Measurements from ENCODE around the gene MRPL52. TPM values are rescaled to one million over a fixed set of nuclear protein-coding genes. Genes with fewer than 3 reads are reported as not detected.

Gene MRPL52
- total RNA-seq, 1 donor from 2014 or later: 182 TPM

DNA sequence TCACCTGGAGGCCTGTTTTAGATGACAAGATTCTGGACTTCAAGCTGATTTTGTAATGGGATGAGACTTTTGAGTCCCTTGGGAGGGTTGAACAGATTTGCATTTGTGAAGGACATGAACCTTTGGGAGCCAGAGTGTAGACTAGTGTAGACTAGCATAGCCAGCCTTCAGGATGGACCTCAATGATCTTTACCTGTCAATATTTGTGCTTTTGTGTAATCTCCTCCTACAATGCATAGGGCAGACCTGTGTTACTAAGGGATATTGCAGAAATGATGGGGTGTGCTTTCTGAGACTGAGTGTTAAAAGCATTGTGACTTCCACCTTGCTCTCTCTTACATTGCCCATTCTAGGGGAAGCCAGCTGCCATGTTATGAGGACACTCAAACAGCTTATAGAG is 32.0 kb downstream of the MRPL52 start:
- no peaks in the 10 kb centered on the region for H3K36me3 ChIP-seq (ENCODE audit: insufficient read depth, low read length)
- Mint-ChIP-seq H3K4me1 (ENCODE audit: low read depth, unreplicated experiment) (no peaks in the 10 kb centered on the region), H3K4me3 (ENCODE audit: unreplicated experiment) (no peak overlapping the region), H3K27me3 (ENCODE audit: low read depth, unreplicated experiment) (no peaks in the 10 kb centered on the region), H3K36me3 (ENCODE audit: low read depth, unreplicated experiment) (peaks cover 3% of the 10 kb centered on the region), H3K9me3 (ENCODE audit: unreplicated experiment) (peaks cover 8% of the 10 kb centered on the region), H3K27ac (ENCODE audit: unreplicated experiment) (no peak overlapping the region)
- no peaks in the 10 kb centered on the region for H4K20me1 ChIP-seq (ENCODE audit: insufficient read depth, low read length)
- no peaks in the 10 kb centered on the region for H3K79me2 ChIP-seq (ENCODE audit: insufficient read depth, low read length)
- H3K4me3 ChIP-seq (ENCODE audit: insufficient read depth, low read depth, low read length): no peak overlapping the region
- no peak overlapping the region for H3K9ac ChIP-seq (ENCODE audit: low read length)
- DNase-seq (ENCODE audit: low read depth): no peak
- TF ChIP-seq EZH2 (IDR thresholded peaks at IDR 0.05; ENCODE audit: insufficient read depth, low read length): no peak
- TF ChIP-seq, protein P1, sequence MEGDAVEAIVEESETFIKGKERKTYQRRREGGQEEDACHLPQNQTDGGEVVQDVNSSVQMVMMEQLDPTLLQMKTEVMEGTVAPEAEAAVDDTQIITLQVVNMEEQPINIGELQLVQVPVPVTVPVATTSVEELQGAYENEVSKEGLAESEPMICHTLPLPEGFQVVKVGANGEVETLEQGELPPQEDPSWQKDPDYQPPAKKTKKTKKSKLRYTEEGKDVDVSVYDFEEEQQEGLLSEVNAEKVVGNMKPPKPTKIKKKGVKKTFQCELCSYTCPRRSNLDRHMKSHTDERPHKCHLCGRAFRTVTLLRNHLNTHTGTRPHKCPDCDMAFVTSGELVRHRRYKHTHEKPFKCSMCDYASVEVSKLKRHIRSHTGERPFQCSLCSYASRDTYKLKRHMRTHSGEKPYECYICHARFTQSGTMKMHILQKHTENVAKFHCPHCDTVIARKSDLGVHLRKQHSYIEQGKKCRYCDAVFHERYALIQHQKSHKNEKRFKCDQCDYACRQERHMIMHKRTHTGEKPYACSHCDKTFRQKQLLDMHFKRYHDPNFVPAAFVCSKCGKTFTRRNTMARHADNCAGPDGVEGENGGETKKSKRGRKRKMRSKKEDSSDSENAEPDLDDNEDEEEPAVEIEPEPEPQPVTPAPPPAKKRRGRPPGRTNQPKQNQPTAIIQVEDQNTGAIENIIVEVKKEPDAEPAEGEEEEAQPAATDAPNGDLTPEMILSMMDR (IDR thresholded peaks at IDR 0.05; ENCODE audit: insufficient read depth, low read depth, low read length): no peak
- H3K27ac ChIP-seq (ENCODE audit: low read depth, low read length): no peak overlapping the region
- H3K4me1 ChIP-seq (ENCODE audit: insufficient read depth, low read length): no peaks in the 10 kb centered on the region
- no peak overlapping the region for H2AFZ ChIP-seq (ENCODE audit: low read depth, low read length)
- no peaks in the 10 kb centered on the region for H3K27me3 ChIP-seq (ENCODE audit: insufficient read depth, low read length)
- H3K4me2 ChIP-seq (ENCODE audit: low read length): no peak overlapping the region
- no peak for FAIRE-seq
- H3K9me3 ChIP-seq (ENCODE audit: insufficient read depth, low read depth, low read length): peaks cover 3% of the 10 kb centered on the region

DNA sequence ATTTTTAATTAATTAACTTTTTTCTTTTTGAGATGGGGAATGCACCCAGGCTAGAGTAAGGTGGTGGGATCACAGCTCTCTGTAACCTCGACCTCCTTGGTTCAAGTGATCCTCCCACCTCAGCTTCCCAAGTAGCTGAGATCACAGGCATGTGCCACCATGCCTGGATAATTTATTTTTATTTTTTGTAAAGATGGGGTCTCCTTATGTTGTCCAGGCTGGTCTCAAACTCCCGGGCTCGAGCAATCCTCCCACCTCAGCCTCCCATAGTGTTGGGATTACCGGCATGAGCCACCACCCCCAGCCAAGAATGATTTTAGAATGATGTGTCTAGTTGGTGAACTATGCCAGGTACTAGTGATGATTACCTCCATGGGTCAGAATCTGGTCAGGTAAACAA is 35.3 kb downstream of the MRPL52 start:
- H3K4me2 ChIP-seq (ENCODE audit: low read length): no peak overlapping the region
- TF ChIP-seq EZH2 (IDR thresholded peaks at IDR 0.05; ENCODE audit: insufficient read depth, low read length): no peak
- TF ChIP-seq, protein P1 (IDR thresholded peaks at IDR 0.05; ENCODE audit: insufficient read depth, low read depth, low read length): no peak
- no peak overlapping the region for H3K4me3 Mint-ChIP-seq (ENCODE audit: unreplicated experiment)
- H4K20me1 ChIP-seq (ENCODE audit: insufficient read depth, low read length): no peaks in the 10 kb centered on the region
- no peaks in the 10 kb centered on the region for H3K4me1 ChIP-seq (ENCODE audit: insufficient read depth, low read length)
- no peaks in the 10 kb centered on the region for H3K9me3 ChIP-seq (ENCODE audit: insufficient read depth, low read depth, low read length)
- FAIRE-seq: no peak
- no peak for DNase-seq (ENCODE audit: low read depth)
- H3K79me2 ChIP-seq (ENCODE audit: insufficient read depth, low read length): no peaks in the 10 kb centered on the region
- no peaks in the 10 kb centered on the region for H3K27me3 Mint-ChIP-seq (ENCODE audit: low read depth, unreplicated experiment)
- H3K36me3 Mint-ChIP-seq (ENCODE audit: low read depth, unreplicated experiment): peaks cover 3% of the 10 kb centered on the region
- H3K9ac ChIP-seq (ENCODE audit: low read length): no peak overlapping the region
- H3K4me3 ChIP-seq (ENCODE audit: insufficient read depth, low read depth, low read length): no peak overlapping the region
- H3K27ac ChIP-seq (ENCODE audit: low read depth, low read length): no peak overlapping the region
- H3K9me3 Mint-ChIP-seq (ENCODE audit: unreplicated experiment): peaks cover 8% of the 10 kb centered on the region
- no peak overlapping the region for H2AFZ ChIP-seq (ENCODE audit: low read depth, low read length)
- H3K27ac Mint-ChIP-seq (ENCODE audit: unreplicated experiment): no peak overlapping the region
- no peaks in the 10 kb centered on the region for H3K4me1 Mint-ChIP-seq (ENCODE audit: low read depth, unreplicated experiment)
- H3K36me3 ChIP-seq (ENCODE audit: insufficient read depth, low read length): no peaks in the 10 kb centered on the region
- H3K27me3 ChIP-seq (ENCODE audit: insufficient read depth, low read length): no peaks in the 10 kb centered on the region

DNA sequence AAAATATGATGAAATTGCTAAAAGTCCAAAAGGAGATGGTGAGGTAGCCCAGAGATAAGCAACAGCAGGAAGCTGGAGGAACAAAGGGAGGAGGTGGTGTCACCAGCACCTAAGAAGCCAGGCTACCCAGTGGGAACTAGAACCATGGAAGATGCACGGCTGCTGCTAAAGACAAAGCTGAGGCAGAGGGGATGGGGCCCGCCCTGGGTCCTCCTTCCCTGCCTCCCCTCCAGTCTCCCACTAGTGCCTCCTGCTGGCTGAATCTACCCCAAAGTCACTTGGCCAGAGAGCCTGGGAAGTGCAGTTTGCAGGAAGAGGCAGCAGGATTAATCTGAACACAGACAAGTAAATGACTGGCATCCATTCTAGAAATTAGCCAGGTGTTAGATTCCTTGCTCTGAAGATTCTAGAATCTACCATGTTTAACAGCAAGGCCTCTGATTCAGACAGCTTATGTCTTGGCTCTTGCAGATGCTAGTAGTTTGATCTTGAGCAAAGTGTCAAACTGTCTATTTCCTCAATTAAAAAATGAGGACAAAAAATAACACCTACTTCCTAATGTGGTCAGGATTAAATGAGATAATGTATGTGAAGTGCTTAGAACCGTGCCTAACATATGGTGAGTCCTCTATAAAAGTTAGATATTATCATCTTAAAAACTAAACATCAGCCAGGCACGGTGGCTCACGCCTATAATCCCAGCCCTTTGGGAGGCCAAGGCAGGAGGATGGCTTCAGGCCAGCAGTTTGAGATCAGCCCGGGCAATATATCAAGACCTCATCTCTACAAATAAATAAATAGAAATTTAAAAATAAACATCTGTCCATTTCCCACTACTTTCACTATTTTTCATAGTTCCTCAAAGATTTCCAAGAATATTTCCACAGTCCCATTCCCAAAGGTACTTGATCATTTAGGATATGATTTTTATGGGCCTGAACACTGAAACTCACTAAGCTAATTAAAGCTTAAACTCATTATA is 36.0 kb downstream of the MRPL52 start:
- Mint-ChIP-seq H3K4me1 (ENCODE audit: low read depth, unreplicated experiment) (peaks cover 4% of the 10 kb centered on the region), H3K4me3 (ENCODE audit: unreplicated experiment) (no peak overlapping the region), H3K27ac (ENCODE audit: unreplicated experiment) (no peak overlapping the region), H3K9me3 (ENCODE audit: unreplicated experiment) (peaks cover 8% of the 10 kb centered on the region), H3K36me3 (ENCODE audit: low read depth, unreplicated experiment) (peaks cover 3% of the 10 kb centered on the region), H3K27me3 (ENCODE audit: low read depth, unreplicated experiment) (no peaks in the 10 kb centered on the region)
- H3K27me3 ChIP-seq (ENCODE audit: insufficient read depth, low read length): no peaks in the 10 kb centered on the region
- no peaks in the 10 kb centered on the region for H3K9me3 ChIP-seq (ENCODE audit: insufficient read depth, low read depth, low read length)
- no peaks in the 10 kb centered on the region for H3K36me3 ChIP-seq (ENCODE audit: insufficient read depth, low read length)
- H3K27ac ChIP-seq (ENCODE audit: low read depth, low read length): no peak overlapping the region
- DNase-seq (ENCODE audit: low read depth) (no peak), FAIRE-seq (no peak)
- peaks cover 4% of the 10 kb centered on the region for H3K4me1 ChIP-seq (ENCODE audit: insufficient read depth, low read length)
- TF ChIP-seq, protein P1 (IDR thresholded peaks at IDR 0.05; ENCODE audit: insufficient read depth, low read depth, low read length): no peak
- TF ChIP-seq EZH2 (IDR thresholded peaks at IDR 0.05; ENCODE audit: insufficient read depth, low read length): no peak
- no peak overlapping the region for H3K4me3 ChIP-seq (ENCODE audit: insufficient read depth, low read depth, low read length)
- H2AFZ ChIP-seq (ENCODE audit: low read depth, low read length): no peak overlapping the region
- H3K79me2 ChIP-seq (ENCODE audit: insufficient read depth, low read length): no peaks in the 10 kb centered on the region
- no peaks in the 10 kb centered on the region for H4K20me1 ChIP-seq (ENCODE audit: insufficient read depth, low read length)
- no peak overlapping the region for H3K9ac ChIP-seq (ENCODE audit: low read length)
- H3K4me2 ChIP-seq (ENCODE audit: low read length): no peak overlapping the region

All from astrocyte (in vitro differentiated cells and primary cell).